NCI-H748 treated with DMSO at 0.1 percent for 48 hours (cell line): ENCODE results near the gene CCDC187.

Source experiments
- DNase-seq: peaks from one replicate; lab custom pipeline; 2025; lab: John Stamatoyannopoulos, UW

The CCDC187 gene

GRCh38 chr9:136204838-136205706, 98.8 kb downstream of the CCDC187 start, which contains the start of gene LHX3:
Gene LHX3, minus strand, starts transcription at chr9:136205128. Its CDS starts 116 bp downstream, at chr9:136205012.
- DNase-seq, result no peak

DNA sequence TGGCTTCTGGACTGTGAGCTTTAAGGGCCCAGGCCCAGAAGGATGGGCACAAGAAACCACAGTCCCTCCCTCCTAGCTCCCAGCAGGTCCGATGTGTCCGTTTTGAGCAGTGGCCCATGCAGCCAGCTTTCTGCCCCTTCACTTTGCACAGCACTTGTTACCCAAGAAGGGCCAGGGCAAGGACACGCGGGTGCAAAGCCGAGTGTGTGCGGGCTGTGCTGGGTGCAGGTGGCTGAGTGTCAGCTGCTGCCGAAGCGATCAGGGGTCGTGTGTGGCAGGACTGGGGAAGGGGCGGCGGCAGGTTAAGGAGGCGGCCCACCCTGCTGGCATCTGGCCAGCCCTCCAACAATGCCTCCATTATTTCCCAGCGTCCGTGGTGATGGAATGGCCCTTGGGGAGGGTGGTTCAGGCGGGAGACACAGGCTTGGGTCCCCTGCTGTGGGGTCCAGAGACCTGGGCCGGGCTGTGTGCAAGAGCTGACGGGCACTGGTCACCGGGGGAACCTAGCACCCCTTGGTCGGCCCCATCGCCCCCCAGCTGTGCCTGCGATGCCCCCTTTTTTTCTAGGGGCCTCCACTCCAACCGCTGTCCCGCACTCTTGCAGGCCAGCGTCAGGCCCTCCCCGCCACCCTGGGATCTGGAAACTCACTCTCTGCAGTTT, 99.6 kb downstream of the CCDC187 start:
- DNase-seq, result no peak

- no peak for DNase-seq
Observed at GRCh38 chr9:136203408-136204144, 100.3 kb downstream of the CCDC187 start.

DNA sequence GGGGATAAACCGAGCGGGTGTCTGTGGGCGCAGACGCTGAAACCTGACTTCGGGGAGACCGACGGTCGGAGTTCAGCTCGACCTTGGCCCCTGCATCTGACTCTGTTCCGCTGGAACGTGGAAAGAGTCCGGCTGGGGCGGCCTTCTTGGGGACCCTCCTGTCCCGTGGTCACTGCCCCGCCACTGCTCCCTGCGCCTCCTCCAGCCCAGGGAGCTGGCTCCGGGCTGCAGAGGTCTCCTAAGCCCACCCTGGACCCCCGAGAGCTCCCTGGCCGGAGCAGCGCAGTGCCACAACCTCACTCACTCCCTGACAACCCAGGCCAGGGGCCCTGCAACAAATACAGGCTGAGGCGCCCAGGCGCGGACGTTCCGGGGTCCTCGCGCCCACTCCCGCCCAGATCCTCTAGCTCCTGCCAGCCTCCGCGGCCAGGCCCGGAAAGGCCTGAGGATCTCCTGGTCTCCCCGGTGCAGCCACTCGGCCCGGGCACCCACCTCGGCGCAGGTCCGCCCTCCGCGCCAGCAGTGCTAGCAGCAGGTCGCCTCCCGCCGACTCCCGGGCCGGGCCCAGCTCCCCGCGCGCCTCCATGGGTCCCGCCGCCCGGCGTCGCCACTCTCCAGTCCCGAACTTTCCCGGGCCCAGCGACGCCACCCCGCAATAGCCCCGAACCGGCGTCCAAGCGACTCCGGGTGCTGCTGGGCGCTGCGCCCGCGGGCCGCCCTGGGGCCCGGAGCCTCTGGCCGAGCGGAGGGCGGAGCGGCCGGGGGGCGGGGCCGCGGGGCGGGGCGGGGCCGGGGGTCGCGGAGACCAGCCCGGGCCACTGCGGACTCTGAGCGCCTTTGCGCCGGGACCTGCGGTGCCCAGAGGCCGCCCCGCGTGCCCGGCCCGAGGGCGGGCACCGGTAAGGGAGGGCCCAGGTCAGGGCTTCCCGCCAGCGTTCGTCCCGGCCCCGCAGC, 101.2 kb downstream of the CCDC187 start:
- DNase-seq, result no peak

GRCh38 chr9:136201609-136202453, 102.1 kb downstream of the CCDC187 start:
- DNase-seq, result no peak

GRCh38 chr9:136201174-136201573, 102.7 kb downstream of the CCDC187 start:
- no peak for DNase-seq

GRCh38 chr9:136200424-136200823, 103.5 kb downstream of the CCDC187 start:
- DNase-seq, result no peak
